Measurements from ENCODE around the gene BRSK2. TPM values are rescaled to one million over a fixed set of nuclear protein-coding genes. Genes with fewer than 3 reads are reported as not detected.

Gene BRSK2
- total and polyA plus RNA-seq, 2 of the 4 experiments (the other 2 are of a cell fraction), result 0.18 to 0.62 TPM

DNA sequence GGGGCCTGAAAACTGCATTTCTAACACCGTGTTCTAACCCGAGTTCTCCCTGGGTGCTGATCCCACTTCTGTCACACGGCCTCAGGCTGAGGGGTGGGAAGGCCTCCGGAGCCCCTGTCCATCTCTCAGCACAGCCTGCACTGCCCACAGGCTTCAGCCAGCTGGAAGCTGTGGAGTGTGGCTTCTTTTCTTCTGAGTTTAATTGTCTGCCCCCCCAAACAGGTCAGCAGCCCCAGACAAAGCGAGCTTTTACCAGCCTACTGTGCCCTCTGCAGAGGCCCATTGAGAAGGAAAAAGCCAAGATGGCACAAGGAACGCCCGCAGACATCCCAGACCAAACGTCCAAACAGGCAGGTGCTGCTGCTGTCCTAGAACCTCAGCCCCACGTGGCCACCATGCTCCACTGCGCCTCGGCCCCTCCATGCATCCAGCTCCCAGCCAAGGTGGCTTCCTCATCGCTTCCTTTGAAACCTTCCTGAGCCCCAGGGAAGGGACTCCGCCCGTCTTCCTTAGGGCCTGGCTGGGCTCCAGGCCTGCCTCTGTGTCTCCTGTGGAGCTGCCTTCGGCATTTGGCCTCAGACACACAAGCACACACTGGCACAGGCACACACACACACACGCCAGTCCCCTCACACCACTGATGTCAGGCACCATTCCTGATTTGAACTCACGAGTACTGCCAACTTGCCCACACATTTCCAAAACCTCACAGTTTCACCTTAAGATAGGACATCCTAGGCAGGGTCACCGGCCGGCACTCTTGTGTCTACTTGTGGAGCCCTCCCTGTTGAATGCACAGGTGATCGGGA lies 95.2 kb downstream of the BRSK2 start:
- Histone ChIP-seq H2BK5ac (ENCODE audit: low read depth, low read length, poor library complexity, severe bottlenecking) (no peak overlapping the region), H2AK9ac (replicated peaks; ENCODE audit: low read depth, low read length, poor library complexity) (no peak overlapping the region), H3K27me3 (ENCODE audit: control insufficient read depth, insufficient read depth, low read length) (no peaks in the 10 kb centered on the region), H2AK5ac (ENCODE audit: low read depth, low read length) (no peak overlapping the region), H3K27ac (ENCODE audit: insufficient read depth, low read length) (no peak overlapping the region), H4K91ac (ENCODE audit: insufficient read depth, low read depth, low read length) (no peak overlapping the region), H2BK20ac (ENCODE audit: low read depth, low read length) (no peak overlapping the region), H3K4ac (ENCODE audit: low read depth, low read length) (no peak overlapping the region), H3K4me2 (ENCODE audit: low read depth, low read length) (no peak overlapping the region), H3K9me3 (ENCODE audit: control insufficient read depth, insufficient read depth, low read length) (no peaks in the 10 kb centered on the region), H4K5ac (ENCODE audit: low read depth, low read length) (no peak overlapping the region), H4K20me1 (ENCODE audit: insufficient read depth, low read length) (peaks cover 84% of the 10 kb centered on the region), H3K23ac (ENCODE audit: low read depth, low read length) (no peak overlapping the region), H2BK15ac (ENCODE audit: low read depth, low read length) (no peak overlapping the region), H3K4me1 (ENCODE audit: control insufficient read depth, insufficient read depth, low read length) (peaks cover 4% of the 10 kb centered on the region; the same call in 1 of the 2 replicates), H3K9ac (ENCODE audit: low read depth, low read length) (no peak overlapping the region), H3K18ac (ENCODE audit: low read depth, low read length) (no peak overlapping the region), H3K36me3 (ENCODE audit: control insufficient read depth, insufficient read depth, low read length) (peaks cover 6% of the 10 kb centered on the region; the same call in 1 of the 2 replicates), H3K56ac (ENCODE audit: extremely low read depth, insufficient read depth, low read length) (no peak overlapping the region), H2AFZ (replicated peaks; ENCODE audit: low read length, poor library complexity) (no peak overlapping the region), H3K14ac (replicated peaks; ENCODE audit: low read depth, low read length) (no peak overlapping the region), H3K79me1 (ENCODE audit: low read depth in 1 of 2, low read length in 2 of 2) (peaks cover 13 to 64% of the 10 kb centered on the region in 2 experiments; a peak in 3 of 4 replicates), H4K8ac (ENCODE audit: low read depth in 2 of 2, low read length in 2 of 2) (no peak overlapping the region), H3K4me3 (ENCODE audit: insufficient read depth, low read depth, low read length) (no peak overlapping the region), H3K9me1 (ENCODE audit: insufficient read depth, low read length) (peaks cover 3% of the 10 kb centered on the region; the same call in 1 of the 2 replicates), H2BK120ac (ENCODE audit: low read depth, low read length) (no peak overlapping the region)
- dilution Hi-C loops (cut with HindIII; ENCODE audit: low sequenced_read_pairs, unreplicated experiment) (no loop called here), in situ Hi-C loops (cut with MboI; ENCODE audit: low sequenced_read_pairs) (no loop called here), intact Hi-C loops (cut with micrococcal nuclease) (no loop called here)
- ATAC-seq (ENCODE audit: low read depth) (no peak), DNase-seq (no peak)
- TF ChIP-seq CHD1 (IDR thresholded peaks at IDR 0.05; ENCODE audit: low read depth, low read length), result no peak
- WGBS, 2 experiments (ENCODE audit: extremely low coverage in 2 of 2, insufficient read length in 1 of 2), result 85% methylated on average over 4 of the region's 20 CpGs; no CpG with 5 or more reads in 1 of the 2 experiments
- POLR2A ChIA-PET (ENCODE audit: unreplicated experiment), result no interaction called here
- CTCF ChIA-PET, result no interaction called here
- BruUV-seq (replicated peaks), result no TSS peak

All from IMR-90 (cell line).